Measurements from ENCODE around the gene MAPK1. TPM values are rescaled to one million over a fixed set of nuclear protein-coding genes. Genes with fewer than 3 reads are reported as not detected.
"Not testable (repeated sequence)": the region's sequence is repeated elsewhere in the genome, so short reads cannot be mapped to it uniquely, and the experiment has no call there.

Gene MAPK1
- total RNA-seq, 1 experiment from 2014 or later: 43.7 TPM

DNA sequence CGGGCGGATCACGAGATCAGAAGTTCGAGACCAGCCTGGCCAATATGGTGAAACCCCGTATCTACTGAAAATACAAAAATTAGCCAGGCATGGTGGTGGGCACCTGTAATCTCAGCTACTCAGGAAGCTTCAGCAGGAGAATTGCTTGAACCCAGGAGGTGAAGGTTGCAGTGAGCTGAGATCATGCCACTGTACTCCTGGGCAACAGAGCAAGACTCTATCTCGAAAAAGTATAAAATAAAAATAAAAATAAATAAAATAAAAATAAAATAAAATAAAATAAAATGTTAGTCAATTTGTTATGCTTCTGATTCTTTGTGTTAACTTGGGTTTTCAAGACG lies 66.2 kb downstream of the MAPK1 start:
- in situ Hi-C loops (cut with HindIII; ENCODE audit: low sequenced_read_pairs); DNase-seq (ENCODE audit: low spot score): not testable (repeated sequence)

DNA sequence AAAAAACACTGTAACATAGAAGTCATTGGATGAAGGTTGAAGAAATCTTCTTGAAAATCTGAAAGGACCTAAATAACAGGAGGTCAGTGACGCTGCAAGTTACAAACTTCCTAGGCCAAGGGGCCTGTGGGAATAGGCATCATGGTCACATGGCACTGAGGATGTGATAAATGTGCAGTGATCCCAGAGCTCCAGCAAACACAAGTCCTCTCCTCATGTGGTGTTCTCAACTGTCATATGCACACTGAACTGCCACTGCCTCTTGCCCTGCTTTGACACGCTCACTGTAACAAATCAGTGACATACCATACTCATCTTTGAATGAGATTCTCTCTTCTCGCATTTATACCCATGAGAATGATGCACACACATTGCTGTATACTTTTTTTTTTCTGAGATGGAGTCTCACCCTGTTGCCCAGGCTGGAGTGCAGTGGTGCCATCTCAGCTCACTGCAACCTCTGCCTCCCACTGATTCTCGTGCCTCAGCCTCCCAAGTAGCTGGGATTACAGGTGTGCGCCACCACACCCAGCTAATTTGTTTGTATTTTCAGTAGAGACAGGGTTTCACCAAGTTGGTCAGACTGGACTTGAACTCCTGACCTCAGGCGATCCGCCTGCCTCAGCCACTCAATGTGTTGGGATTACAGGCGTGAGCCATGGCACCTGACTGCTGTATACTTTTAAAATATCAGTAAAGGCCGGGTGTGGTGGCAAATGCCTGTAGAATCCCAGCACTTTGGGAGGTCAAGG lies 66.7 kb downstream of the MAPK1 start:
- DNase-seq (ENCODE audit: low spot score): no peak
- in situ Hi-C loops (cut with HindIII; ENCODE audit: low sequenced_read_pairs): no loop called here

DNA sequence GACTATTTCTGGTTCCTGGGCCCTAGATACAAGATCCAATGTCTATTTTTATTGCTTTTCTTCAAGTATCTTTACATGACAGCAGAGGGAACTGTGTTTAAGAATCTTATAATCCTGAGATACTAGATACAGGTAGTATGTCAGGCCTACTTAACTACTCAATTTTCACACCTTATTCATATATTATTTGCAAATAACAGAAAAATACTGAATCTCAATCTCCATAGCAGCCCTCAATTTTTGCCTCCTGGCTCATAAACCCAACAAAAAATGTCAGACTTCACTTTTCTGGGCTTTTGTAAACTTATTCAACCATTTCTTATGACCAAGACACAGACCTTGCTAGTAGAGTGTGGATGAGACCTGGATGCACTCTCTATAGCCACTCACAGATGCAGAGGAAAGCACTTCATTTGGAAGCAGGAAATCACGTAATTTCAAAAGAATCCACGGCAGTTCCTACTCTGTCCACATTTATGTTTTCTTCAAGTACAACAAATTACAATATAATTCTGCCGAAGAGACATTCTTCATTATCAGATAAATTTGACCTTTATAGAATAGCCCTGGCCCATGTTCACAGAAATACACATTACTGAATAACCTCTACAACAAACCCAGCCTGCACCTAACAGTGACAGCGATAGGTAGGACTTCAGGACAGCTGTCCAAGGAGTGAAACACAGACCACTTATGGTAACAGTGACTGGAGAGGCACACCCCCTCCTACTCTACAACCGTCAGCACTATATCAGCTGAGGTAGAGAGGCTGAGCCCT lies 69.8 kb downstream of the MAPK1 start:
- no peak for DNase-seq (ENCODE audit: low spot score)
- in situ Hi-C loops (cut with HindIII; ENCODE audit: low sequenced_read_pairs): no loop called here

DNA sequence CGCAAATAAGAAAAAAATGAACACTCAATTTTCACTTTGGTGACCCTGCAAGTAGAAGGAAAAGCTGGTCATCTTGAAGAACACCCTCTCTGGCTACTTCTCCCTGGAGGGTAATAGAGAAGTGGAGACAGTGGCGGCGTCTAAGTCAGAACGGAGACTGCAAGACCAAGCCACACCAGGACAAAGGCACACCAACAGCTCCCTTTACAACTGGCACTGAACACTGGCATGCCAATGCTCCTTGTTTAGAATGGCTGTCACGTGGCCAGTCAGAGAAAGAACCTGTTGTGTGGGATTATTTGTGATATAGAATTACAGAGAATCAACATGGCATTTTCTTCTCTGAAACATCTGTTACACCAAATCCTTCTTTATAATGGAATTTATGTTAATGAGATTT lies 70.6 kb downstream of the MAPK1 start:
- in situ Hi-C loops (cut with HindIII; ENCODE audit: low sequenced_read_pairs): no loop called here
- DNase-seq (ENCODE audit: low spot score): peak; percentile 27

DNA sequence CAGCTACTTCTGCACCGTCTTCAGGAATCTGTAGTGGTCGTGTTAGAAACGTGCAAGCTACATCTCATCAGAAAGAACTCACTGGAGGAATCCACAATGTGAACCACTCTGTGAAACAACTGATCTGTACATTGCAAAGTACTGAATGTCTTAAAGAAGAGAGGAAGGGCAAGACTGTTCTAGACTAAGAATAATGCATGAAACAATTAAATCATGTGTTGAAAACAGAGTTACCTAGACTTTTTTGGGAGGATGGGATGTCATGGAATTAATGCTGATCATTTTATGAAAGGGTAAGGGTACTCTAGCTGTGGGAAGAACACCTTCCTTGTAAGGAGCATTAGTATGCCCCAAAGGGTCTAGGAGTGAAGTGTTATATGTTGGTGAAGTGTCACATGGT lies 71.2 kb downstream of the MAPK1 start:
- DNase-seq (ENCODE audit: low spot score): no peak
- in situ Hi-C loops (cut with HindIII; ENCODE audit: low sequenced_read_pairs): no loop called here

DNA sequence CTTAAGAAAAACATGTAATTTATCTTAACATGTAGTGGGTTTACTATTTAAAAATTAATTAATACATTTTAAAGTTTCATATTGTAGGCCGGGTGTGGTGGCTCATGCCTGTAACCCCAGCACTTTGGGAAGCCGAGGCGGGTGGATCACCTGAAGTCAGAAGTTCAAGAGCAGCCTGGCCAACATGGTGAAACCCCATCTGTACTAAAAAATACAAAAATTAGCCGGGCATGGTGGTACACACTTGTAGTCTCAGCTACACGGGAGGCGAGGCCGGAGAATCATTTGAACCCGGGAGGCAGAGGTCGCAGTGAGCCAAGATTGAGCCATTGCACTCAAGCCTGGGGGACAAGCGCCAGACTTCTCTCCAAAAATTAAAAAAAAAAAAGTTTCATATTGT lies 73.7 kb downstream of the MAPK1 start:
- in situ Hi-C loops (cut with HindIII; ENCODE audit: low sequenced_read_pairs): not testable (repeated sequence)

DNA sequence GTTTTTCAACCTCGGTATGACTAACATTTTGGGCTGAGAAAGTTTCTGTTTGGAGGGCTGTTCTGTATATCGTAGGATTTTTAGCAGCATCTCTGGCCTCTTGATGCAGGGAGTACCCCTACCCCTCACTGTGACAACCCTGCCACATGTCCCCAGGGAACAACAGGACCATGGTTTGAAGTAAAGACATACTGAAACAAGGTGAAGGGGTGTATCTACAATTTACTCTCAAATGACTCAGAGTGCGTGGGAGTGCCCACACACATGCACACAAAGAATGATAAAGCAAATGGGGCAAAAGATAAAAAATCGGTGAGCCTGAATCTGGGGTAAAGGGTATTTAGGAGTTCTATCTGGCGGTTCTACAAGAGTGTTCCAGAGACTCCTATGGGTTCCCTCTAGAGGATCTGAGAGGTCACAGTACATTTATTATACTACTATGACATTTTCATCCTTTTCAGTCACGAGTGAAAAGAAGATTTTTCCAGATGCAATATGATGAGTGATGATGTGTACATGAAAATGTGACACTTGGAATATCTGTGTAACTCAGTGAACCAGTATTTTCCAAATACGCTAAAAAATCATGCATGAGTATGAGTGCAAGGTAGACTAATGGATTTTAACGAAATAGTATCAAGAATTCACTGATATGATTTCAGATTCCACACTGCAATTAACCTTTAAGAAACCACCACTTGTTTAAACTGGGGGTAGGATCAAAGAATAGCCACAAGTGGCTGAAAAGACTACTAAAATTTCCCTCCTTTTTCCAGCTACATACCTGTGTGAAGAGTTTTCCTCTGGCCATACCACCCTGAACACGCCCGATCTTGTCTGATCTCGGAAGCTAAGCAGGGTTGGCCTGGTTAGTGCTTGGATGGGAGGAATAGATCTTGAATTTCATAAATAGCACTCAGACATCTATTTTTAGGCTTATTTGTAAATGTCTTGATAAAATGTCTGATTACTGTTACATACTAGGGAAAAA lies 75.5 kb downstream of the MAPK1 start:
- no peak for DNase-seq (ENCODE audit: low spot score)
- in situ Hi-C loops (cut with HindIII; ENCODE audit: low sequenced_read_pairs): no loop called here

More for the DNA sequence above, 73.7 kb downstream of the MAPK1 start:
- DNase-seq (ENCODE audit: low spot score): not testable (repeated sequence)

DNA sequence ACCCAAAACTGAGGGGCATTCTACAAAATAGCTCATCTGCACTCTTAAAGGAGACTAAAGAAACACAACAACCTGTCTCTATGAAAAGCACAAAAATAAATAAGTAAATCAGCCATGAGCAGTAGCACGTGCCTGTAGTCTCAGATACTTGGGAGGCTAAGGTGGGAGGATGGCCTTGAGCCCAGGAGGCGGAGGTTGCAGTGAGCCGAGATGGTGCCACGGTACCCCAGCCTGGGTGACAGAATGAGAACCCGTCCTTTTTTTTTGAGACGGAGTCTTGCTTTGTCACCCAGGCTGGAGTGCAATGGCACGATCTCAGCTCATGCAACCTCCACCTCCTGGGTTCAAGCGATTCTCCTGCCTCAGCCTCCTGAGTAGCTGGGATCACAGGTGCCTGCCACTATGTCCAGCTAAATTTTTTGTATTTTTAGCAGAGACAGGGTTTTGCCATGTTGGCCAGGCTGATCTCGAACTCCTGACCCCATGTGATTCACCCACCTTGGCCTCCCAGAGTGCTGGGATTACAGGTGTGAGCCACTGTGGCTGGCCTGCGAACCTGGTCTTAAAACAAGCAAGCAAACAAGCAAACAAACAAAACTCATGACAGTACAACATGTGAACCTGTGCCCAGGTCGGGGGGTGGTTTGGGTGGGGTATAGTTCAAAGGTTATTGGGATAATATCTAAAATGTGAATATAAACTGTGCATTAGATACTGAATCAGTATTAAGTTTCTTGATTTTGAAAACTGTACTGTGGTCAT lies 76.4 kb downstream of the MAPK1 start:
- in situ Hi-C loops (cut with HindIII; ENCODE audit: low sequenced_read_pairs); DNase-seq (ENCODE audit: low spot score): not testable (repeated sequence)

DNA sequence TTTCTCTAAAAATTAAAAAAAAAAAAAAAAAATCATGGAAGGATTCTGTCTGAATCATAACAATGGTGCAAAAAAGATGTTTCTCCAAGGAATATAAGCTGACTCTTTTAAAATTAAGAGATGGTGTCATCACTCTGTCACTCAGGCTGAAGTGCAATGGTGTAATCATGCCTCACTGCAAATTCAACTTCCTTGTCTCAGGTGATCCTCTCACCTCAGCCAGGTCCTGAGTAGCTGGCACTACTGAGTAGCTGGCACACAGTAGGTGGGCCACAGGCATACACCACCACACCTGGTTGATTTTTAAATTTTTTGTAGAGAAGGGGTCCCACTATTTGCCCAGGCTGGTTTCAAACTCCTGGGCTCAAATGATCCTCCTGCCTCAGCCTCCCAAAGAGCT lies 77.1 kb downstream of the MAPK1 start:
- in situ Hi-C loops (cut with HindIII; ENCODE audit: low sequenced_read_pairs): no loop called here
- DNase-seq (ENCODE audit: low spot score): no peak

DNA sequence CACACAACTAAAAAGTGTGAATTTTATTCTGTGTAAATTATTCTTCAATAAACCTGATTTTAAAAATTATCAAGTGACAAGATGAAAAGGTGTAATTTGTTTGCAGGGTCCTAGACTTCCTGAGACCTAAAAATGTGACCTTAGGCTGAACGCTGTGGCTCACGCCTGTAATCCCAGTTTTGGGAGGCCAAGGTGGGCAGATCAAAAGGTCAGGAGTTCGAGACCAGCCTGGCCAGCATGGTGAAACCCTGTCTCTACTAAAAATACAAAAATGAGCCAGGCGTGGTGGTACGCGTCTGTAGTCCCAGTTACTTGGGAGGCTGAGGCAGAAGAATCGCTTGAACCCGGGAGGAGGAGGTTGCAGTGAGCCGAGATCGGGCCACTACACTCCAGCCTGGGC lies 79.9 kb downstream of the MAPK1 start:
- in situ Hi-C loops (cut with HindIII; ENCODE audit: low sequenced_read_pairs); DNase-seq (ENCODE audit: low spot score): not testable (repeated sequence)

DNA sequence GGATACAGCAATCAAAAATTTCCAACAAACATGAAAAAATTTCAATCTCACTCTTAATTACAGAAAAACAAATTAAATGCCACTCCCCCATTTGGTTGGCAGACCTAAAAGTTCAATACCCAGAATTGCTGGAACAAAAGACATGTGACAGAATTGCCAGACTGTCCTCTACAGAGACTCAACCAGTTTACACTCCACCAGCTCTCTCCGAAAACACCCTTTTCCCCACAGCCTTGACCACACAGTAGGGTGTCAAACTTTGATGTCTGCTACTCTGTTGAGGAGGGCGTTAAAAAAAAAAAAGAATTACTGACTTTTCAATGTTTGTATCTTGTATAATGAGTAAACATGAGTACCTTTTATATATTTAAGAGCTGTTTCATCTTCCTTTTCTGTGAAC lies 87.2 kb downstream of the MAPK1 start:
- DNase-seq (ENCODE audit: low spot score): no peak
- in situ Hi-C loops (cut with HindIII; ENCODE audit: low sequenced_read_pairs): no loop called here

DNA sequence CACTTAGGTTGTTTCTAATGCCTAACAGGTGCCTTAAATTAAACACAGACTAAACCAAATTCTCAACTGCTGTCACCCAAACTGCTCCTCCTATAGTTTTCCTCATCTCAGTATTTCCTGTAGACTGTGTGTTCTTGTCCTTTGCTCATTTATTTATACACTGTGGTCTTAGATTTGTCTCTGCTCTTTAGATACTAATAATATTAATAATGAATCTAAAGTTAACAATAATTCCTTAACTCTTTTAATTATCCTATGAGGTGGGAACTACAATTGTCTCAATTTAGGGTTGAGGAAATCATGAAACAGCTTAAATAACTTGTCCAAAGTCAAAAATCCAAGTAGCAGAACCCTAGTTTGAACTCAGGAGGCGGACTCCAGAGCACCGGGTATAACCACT lies 88.0 kb downstream of the MAPK1 start:
- DNase-seq (ENCODE audit: low spot score): no peak
- in situ Hi-C loops (cut with HindIII; ENCODE audit: low sequenced_read_pairs): no loop called here

DNA sequence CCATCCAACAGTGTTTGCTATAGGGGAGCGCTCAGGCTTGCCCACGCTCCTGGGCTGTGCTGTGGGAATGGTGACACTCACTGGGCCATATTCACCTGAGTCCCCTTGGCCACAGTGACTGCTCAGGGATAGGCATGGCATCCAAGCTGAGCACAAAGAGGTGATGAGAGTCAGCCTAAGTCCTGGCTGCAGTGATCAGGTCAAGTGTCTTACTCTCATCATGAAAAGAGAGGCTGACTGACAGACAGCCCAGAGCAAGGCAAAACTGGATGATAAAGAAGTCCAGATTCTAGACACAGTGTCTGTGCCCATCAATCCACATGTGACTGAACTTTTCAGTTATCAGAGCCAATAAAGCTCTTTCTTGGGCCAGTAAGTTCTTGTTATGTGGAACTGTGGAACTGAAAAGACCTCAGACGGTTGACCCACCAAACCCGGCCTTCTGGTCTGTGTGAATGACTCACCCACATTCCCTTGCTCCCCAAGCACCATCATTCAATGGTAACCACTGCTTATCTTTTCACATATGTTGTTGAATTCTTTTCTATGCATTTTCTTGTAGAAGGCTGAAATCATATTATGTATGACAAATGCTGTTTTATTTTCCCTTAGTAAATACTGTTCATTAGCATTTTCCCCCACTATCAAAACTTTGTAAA lies 88.6 kb downstream of the MAPK1 start:
- in situ Hi-C loops (cut with HindIII; ENCODE audit: low sequenced_read_pairs): no loop called here
- no peak for DNase-seq (ENCODE audit: low spot score)

DNA sequence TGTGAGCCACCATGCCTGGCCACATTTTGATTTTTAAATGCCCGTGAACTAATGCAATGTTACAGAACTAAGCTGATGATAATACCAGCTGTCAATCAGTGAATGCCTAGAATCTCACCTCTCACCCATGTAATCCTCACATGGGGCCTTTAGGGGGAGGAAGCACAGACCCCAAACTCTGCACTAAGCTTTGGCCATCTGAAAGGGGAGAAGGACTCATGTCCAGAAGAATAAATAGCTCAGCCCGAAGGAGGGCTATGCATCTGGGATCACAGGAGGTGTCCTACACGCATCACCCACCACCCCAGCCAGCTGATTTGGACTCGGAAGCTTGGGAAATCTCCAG lies 95.8 kb downstream of the MAPK1 start:
- DNase-seq (ENCODE audit: low spot score): no peak
- in situ Hi-C loops (cut with HindIII; ENCODE audit: low sequenced_read_pairs): no loop called here

DNA sequence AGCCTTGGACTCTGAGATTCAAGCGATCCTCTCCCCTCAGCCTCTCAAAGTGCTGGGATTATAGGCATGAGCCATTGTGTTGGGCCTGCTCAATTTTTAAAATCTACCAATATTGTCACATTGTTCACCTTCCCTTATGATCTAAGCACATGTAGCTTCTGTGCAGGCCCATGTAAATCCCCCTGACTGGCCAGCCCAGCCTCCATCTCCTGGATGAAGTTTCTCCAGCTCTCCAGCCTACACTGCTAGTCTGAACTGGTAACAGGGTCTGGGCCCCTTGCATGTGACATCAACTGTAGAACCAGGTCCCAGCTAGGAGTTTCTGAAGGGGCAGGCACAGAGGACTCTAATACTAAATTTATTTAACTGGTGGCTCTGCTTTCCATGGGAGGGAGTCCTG lies 99.0 kb downstream of the MAPK1 start:
- in situ Hi-C loops (cut with HindIII; ENCODE audit: low sequenced_read_pairs): no loop called here
- no peak for DNase-seq (ENCODE audit: low spot score)

DNA sequence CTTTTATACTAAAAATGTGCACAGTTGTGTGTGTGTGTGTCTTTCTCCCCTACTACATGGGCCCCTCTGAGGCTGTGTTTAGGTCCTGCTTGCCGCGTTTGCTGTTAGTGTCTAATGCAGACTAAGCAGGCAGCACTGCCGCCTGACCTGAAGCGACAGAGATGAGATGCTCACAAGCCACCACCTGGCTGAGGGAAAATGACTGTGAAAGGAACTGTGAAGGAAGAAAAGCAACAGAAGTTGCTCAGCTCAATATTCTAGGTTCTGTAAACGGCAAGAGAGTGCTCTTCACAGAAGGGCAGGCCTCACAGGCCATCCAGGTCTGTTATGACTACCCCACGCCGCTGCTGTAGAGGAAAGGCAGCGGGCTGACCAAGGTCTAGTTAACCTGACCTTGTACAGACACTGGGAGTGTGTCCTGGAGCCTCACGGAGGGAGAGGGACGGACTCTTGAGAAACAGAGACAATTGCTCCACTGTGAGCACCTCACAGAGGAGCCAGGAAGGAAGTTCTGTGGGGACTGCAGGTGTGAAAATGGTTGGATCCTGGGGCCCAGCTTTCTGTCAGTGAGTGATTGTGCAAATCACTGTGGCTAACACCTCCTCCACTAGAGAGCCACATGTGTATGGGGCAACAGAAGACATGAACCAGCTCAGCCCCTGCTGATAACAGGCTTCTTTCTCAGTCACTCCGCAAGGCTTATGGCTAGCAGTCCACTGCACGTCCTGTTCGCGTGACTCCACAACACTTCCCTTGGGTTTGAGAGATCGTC lies 100.6 kb downstream of the MAPK1 start:
- in situ Hi-C loops (cut with HindIII; ENCODE audit: low sequenced_read_pairs): no loop called here

DNA sequence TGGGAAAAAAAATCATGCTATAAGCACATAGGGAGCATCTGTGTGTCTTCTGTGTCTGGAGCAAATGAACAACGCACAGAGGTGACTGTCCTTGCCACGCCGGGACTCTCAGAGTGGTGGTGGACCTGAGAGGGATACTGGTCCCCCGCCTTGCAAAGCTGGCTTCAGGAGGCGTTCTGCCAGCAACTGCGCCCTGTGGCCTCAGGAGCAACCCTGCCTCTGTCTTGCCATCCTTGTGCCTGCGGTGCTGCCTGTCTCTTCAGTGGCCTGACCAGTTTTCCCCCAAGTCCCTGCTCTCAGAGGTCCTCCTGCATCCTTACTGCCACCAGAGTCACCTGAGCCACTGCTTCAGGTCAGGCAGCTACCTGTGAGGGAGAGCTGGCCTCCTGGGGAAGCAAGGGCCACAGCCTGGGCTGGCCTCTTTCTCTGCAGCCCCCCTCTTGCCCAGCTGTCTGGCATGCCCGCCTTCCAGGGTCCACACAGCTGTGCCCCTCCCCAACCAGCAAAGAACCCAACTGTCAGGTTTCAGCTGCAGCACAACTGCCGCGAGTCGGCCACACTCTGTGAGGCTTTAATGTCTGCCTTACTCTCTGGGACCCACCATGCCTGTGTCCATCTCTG lies 101.4 kb downstream of the MAPK1 start:
- DNase-seq (ENCODE audit: low spot score): no peak
- in situ Hi-C loops (cut with HindIII; ENCODE audit: low sequenced_read_pairs): no loop called here

More for the DNA sequence above, 100.6 kb downstream of the MAPK1 start:
- DNase-seq (ENCODE audit: low spot score): no peak

Data from G401 (cell line).